Mesenchymal stem cell (in vitro differentiated cells and primary cell): Measurements from ENCODE around the gene MCF2L2.

ENCODE experiments used
- DNase-seq: peaks from one replicate; pipeline ENCODE4 v3.0.0-alpha.2; 2013
- H2AFZ ChIP-seq: one replicate; pipeline ENCODE4 v1.6.1; 2013; ENCODE audit warnings: low read depth, mild to moderate bottlenecking, control low read depth, inconsistent platforms, low read length, moderate library complexity
- H2AK5ac ChIP-seq: 2 replicates; pipeline ENCODE4 v1.6.1; 2013; ENCODE audit warnings: low read length, moderate library complexity, mild to moderate bottlenecking, inconsistent platforms; ENCODE audit not compliant: severe bottlenecking
- H2BK120ac ChIP-seq: one replicate; pipeline ENCODE4 v1.6.1; 2013; ENCODE audit warnings: low read depth, mild to moderate bottlenecking, inconsistent platforms, low read length, moderate library complexity
- H2BK12ac ChIP-seq, 2 experiments: one replicate each; pipeline ENCODE4 v1.6.1; 2013; ENCODE audit warnings: inconsistent platforms in 2 of 2, low read length in 2 of 2, mild to moderate bottlenecking in 2 of 2, moderate library complexity in 2 of 2, control low read depth in 1 of 2
- H2BK15ac ChIP-seq: one replicate; pipeline ENCODE4 v1.6.1; 2013; ENCODE audit warnings: mild to moderate bottlenecking, low read depth, inconsistent platforms; ENCODE audit not compliant: poor library complexity, severe bottlenecking
- H2BK5ac ChIP-seq: 2 replicates; pipeline ENCODE4 v1.6.1; 2013; ENCODE audit warnings: low read depth, mild to moderate bottlenecking, low read length, control low read depth, inconsistent platforms; ENCODE audit not compliant: poor library complexity, severe bottlenecking
- H3K14ac ChIP-seq, 2 experiments: one replicate each; pipeline ENCODE4 v1.6.1; 2013; ENCODE audit warnings: inconsistent platforms in 2 of 2, low read length in 2 of 2, control low read depth in 1 of 2, mild to moderate bottlenecking in 1 of 2, moderate library complexity in 1 of 2
- H3K18ac ChIP-seq, 2 experiments: one replicate each; pipeline ENCODE4 v1.6.1; 2013; ENCODE audit warnings: inconsistent platforms in 2 of 2, low read length in 2 of 2, control low read depth in 1 of 2, low read depth in 1 of 2, mild to moderate bottlenecking in 1 of 2
- H3K23ac ChIP-seq, 2 experiments: one replicate each; pipeline ENCODE4 v1.6.1; 2013; ENCODE audit warnings: inconsistent platforms in 2 of 2, low read length in 2 of 2, mild to moderate bottlenecking in 2 of 2, moderate library complexity in 2 of 2, control low read depth in 1 of 2
- H3K27ac ChIP-seq: 2 replicates; pipeline ENCODE4 v1.5.1; 2013; ENCODE audit warnings: mild to moderate bottlenecking, moderate library complexity, low read length, control low read depth, inconsistent platforms; ENCODE audit not compliant: poor library complexity, severe bottlenecking
- H3K27me3 ChIP-seq, 2 experiments: 2 replicates each; pipeline versions ENCODE4 v1.6.1 to v1.7.0; 2013; ENCODE audit warnings: low read length in 2 of 2, mild to moderate bottlenecking in 2 of 2, moderate library complexity in 2 of 2, control low read depth in 1 of 2, inconsistent platforms in 1 of 2; ENCODE audit not compliant: control insufficient read depth in 1 of 2, insufficient read depth in 1 of 2
- H3K36me3 ChIP-seq, 2 experiments: 2 replicates each; pipeline versions ENCODE4 v1.6.1 to v1.7.0; 2013; ENCODE audit warnings: low read length in 2 of 2, control low read depth in 1 of 2, inconsistent platforms in 1 of 2, low read depth in 1 of 2, mild to moderate bottlenecking in 1 of 2; ENCODE audit not compliant: insufficient read depth in 2 of 2, control insufficient read depth in 1 of 2
- H3K4ac ChIP-seq, 2 experiments: one replicate each; pipeline ENCODE4 v1.6.1; 2013; ENCODE audit warnings: inconsistent platforms in 2 of 2, low read length in 2 of 2, mild to moderate bottlenecking in 2 of 2, moderate library complexity in 2 of 2, control low read depth in 1 of 2, low read depth in 1 of 2
- H3K4me1 ChIP-seq: 2 replicates; pipeline ENCODE4 v1.6.1; 2013; ENCODE audit warnings: low read depth, low read length, control low read depth; ENCODE audit not compliant: control insufficient read depth, insufficient read depth
- H3K4me2 ChIP-seq: 2 replicates; pipeline ENCODE4 v1.6.1; 2013; ENCODE audit warnings: low read length, mild to moderate bottlenecking, inconsistent platforms; ENCODE audit not compliant: poor library complexity, severe bottlenecking
- H3K4me3 ChIP-seq, 2 experiments: 2 replicates each; pipeline versions ENCODE4 v1.5.1 to v1.7.0; 2013; ENCODE audit warnings: low read length in 2 of 2, mild to moderate bottlenecking in 2 of 2, control low read depth in 1 of 2, low read depth in 1 of 2; ENCODE audit not compliant: insufficient read depth in 1 of 2
- H3K79me1 ChIP-seq: replicated peaks from 2 replicates; pipeline ENCODE4 v1.6.1; 2013; ENCODE audit warnings: mild to moderate bottlenecking, control low read depth, low read length, inconsistent platforms; ENCODE audit not compliant: poor library complexity, severe bottlenecking
- H3K9ac ChIP-seq: 2 replicates; pipeline ENCODE4 v1.7.0; 2013; ENCODE audit warnings: mild to moderate bottlenecking, low read length, moderate library complexity
- H3K9me3 ChIP-seq: 2 replicates; pipeline ENCODE4 v1.7.0; 2013; ENCODE audit warnings: mild to moderate bottlenecking, low read length; ENCODE audit not compliant: control insufficient read depth
- H4K8ac ChIP-seq: one replicate; pipeline ENCODE4 v1.6.1; 2013; ENCODE audit warnings: inconsistent platforms, mild to moderate bottlenecking, low read length, moderate library complexity
- H4K91ac ChIP-seq: one replicate; pipeline ENCODE4 v1.6.1; 2013; ENCODE audit warnings: mild to moderate bottlenecking, low read length, inconsistent platforms
- WGBS: methylation state at CpG from one replicate; pipeline ENCODE4 v1.1.7; 2013; ENCODE audit warnings: mixed read lengths; 5-methylcytosine and 5-hydroxymethylcytosine counted together

Gene MCF2L2

DNA sequence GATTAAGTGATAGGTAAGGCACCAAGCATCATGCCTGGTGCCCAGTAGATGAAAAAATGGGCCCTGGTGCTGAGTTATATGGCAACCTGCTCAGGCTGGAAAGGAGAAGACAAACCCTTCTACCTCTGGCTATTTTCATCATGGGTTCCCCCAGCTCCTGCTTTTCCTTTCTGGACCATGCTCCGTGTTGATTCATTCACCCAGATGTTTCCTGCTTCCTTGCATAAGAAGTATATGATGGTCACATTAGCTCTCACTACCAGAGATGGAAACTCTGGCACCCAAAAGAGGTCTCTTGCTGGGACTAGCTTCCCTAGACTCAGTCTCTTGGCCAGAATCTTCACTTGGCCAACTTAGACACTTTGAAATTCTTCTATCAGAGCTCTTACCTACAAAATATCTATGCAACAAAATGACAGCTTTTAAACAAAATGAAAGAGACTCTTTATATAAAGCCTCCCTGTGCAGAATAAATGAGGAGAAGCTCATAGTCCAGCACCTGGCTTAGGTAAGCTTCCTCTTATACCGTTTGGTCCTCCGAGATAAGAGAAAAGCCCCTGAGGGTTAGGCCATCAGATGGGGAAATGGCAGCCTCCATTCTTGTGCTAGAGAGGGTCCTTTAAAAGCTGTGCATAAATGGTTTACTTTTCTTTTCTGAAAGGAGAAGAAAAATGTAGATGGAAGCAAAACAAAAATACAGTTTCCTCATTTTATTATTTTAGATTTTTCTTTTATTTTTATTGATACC lies 46.8 kb upstream of the MCF2L2 start:
- Histone ChIP-seq H3K4me2 (no peak overlapping the region), H4K8ac (no peak overlapping the region), H4K91ac (no peak overlapping the region), H2BK15ac (no peak overlapping the region), H3K9ac (no peak overlapping the region), H3K14ac (no peak overlapping the region), H3K4me3 (no peak overlapping the region), H3K4me1 (no peaks in the 10 kb centered on the region), H3K9me3 (no peaks in the 10 kb centered on the region), H3K23ac (no peak overlapping the region), H3K27ac (no peak overlapping the region), H2BK12ac (no peak overlapping the region), H2AFZ (no peak overlapping the region), H2AK5ac (no peak overlapping the region), H3K79me1 (no peaks in the 10 kb centered on the region), H2BK120ac (no peak overlapping the region), H3K27me3 (peaks cover 12 to 31% of the 10 kb centered on the region in 2 experiments), H2BK5ac (no peak overlapping the region), H3K18ac (no peak overlapping the region), H3K4ac (no peak overlapping the region), H3K36me3 (no peaks in the 10 kb centered on the region)
- DNase-seq: no peak
- WGBS: 74% methylated on average over 3 of the region's 3 CpGs

DNA sequence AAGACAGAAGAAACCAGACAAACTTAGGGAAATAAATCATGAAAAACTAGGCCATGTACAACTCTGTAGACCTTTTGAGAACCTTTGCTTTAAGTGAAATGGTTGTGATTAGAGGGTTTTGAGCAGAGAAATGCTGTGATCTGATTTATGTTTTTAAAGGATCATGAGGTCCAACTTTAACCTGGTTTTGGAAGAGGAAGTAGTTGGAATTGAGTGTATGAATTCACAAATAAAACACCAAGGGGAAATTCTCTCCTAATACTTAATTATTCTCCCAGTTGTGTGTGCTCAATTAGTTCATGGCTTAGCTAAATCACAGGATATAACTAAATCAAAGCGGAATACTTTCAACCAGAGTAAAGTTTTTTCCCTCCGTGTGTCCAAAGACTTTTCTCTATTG lies 45.5 kb upstream of the MCF2L2 start:
- Histone ChIP-seq H4K8ac (no peak overlapping the region), H2AFZ (no peak overlapping the region), H3K4me1 (no peaks in the 10 kb centered on the region), H3K79me1 (no peaks in the 10 kb centered on the region), H3K4me2 (no peak overlapping the region), H3K23ac (no peak overlapping the region), H2BK5ac (no peak overlapping the region), H2BK120ac (no peak overlapping the region), H3K14ac (no peak overlapping the region), H3K18ac (no peak overlapping the region), H3K27ac (no peak overlapping the region), H3K4me3 (no peak overlapping the region), H2BK12ac (no peak overlapping the region), H4K91ac (no peak overlapping the region), H3K27me3 (peaks cover 12 to 27% of the 10 kb centered on the region in 2 experiments), H3K9me3 (no peaks in the 10 kb centered on the region), H2AK5ac (no peak overlapping the region), H3K36me3 (no peaks in the 10 kb centered on the region), H3K9ac (no peak overlapping the region), H2BK15ac (no peak overlapping the region), H3K4ac (no peak overlapping the region)
- DNase-seq: no peak
- WGBS: 97% methylated on average over 2 of the region's 2 CpGs

DNA sequence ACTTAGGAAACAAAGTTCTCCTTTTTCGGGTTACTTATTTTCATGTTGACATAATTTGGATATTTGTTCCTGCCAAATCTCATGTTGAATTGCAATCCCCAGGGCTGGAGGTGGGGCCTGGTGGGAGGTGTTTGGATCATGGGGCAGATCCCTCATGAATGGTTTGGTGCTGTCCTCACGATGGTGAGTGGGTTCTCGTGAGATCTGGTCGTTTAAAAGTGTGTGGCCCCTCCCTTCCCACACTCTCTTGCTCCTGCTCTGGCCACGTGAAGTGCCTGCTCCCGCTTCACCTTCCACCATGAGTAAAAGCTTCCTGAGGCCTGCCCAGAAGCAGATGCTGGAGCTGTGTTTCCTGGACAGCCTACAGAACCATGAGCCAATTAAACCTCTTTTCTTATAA lies 43.7 kb upstream of the MCF2L2 start:
- peaks cover 7 to 13% of the 10 kb centered on the region in 2 experiments for H3K27me3 ChIP-seq
- no peak overlapping the region for H4K91ac ChIP-seq
- WGBS: 69% methylated on average over 6 of the region's 6 CpGs
- no peak overlapping the region for H3K4me3 ChIP-seq
- no peaks in the 10 kb centered on the region for H3K4me1 ChIP-seq
- no peak overlapping the region for H2BK120ac ChIP-seq
- H3K23ac ChIP-seq: no peak overlapping the region
- no peak overlapping the region for H3K18ac ChIP-seq
- no peak overlapping the region for H3K9ac ChIP-seq
- H3K4ac ChIP-seq: no peak overlapping the region
- H3K79me1 ChIP-seq: no peaks in the 10 kb centered on the region
- H3K27ac ChIP-seq: no peak overlapping the region
- H2AFZ ChIP-seq: no peak overlapping the region
- H2BK5ac ChIP-seq: no peak overlapping the region
- H3K36me3 ChIP-seq: no peaks in the 10 kb centered on the region
- H2BK12ac ChIP-seq: no peak overlapping the region
- no peaks in the 10 kb centered on the region for H3K9me3 ChIP-seq
- H4K8ac ChIP-seq: no peak overlapping the region
- H2AK5ac ChIP-seq: no peak overlapping the region
- no peak overlapping the region for H3K4me2 ChIP-seq
- H2BK15ac ChIP-seq: no peak overlapping the region
- no peak overlapping the region for H3K14ac ChIP-seq
- DNase-seq: no peak

DNA sequence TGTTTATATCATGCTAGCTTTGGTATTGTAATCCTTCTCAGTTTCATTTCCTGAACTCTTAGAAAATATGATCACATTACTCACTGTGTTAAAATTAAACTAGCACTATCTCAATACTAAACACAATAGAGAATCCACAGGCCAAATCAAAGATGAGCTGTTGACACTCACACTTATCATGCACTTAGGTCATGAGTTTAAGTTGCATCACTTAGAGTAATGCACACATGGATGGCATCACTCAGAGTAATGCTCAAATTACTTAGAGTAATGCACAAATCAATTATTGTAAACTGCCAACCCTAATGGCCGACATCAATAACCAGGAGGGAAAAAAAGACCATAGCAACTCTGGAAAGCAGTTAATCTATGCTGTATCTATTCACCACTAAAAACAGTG lies 40.0 kb upstream of the MCF2L2 start:
- no peak overlapping the region for H4K8ac ChIP-seq
- H2AFZ ChIP-seq: no peak overlapping the region
- no peaks in the 10 kb centered on the region for H3K79me1 ChIP-seq
- WGBS: 96% methylated on average over 1 of the region's 1 CpG
- no peaks in the 10 kb centered on the region for H3K9me3 ChIP-seq
- H2BK12ac ChIP-seq: no peak overlapping the region
- H3K4me3 ChIP-seq: no peak overlapping the region
- H4K91ac ChIP-seq: no peak overlapping the region
- H3K27me3 ChIP-seq: no peaks in the 10 kb centered on the region
- H3K4ac ChIP-seq: no peak overlapping the region
- no peak overlapping the region for H3K23ac ChIP-seq
- no peak overlapping the region for H2AK5ac ChIP-seq
- no peaks in the 10 kb centered on the region for H3K4me1 ChIP-seq
- H3K9ac ChIP-seq: no peak overlapping the region
- H3K36me3 ChIP-seq: no peaks in the 10 kb centered on the region
- H3K18ac ChIP-seq: no peak overlapping the region
- DNase-seq: no peak
- no peak overlapping the region for H2BK5ac ChIP-seq
- H3K4me2 ChIP-seq: no peak overlapping the region
- H2BK15ac ChIP-seq: no peak overlapping the region
- H2BK120ac ChIP-seq: no peak overlapping the region
- no peak overlapping the region for H3K27ac ChIP-seq
- no peak overlapping the region for H3K14ac ChIP-seq
